ENCODE data around the gene IMMP2L.

IMMP2L gene

GRCh38 chr7:111226800-111227199 lies 335.5 kb downstream of the IMMP2L start:
- H3K9ac ChIP-seq (ENCODE audit: low read length) = no peak overlapping the region
- H3K4me3 ChIP-seq (ENCODE audit: low read length) = no peak overlapping the region
- peaks cover 2% of the 10 kb centered on the region for H3K4me1 ChIP-seq (ENCODE audit: control insufficient read depth, insufficient read depth, low read length)
- no peak overlapping the region for H3K27ac ChIP-seq (ENCODE audit: low read depth, low read length)
- no peaks in the 10 kb centered on the region for H3K27me3 ChIP-seq (ENCODE audit: control insufficient read depth, insufficient read depth, low read length)
- no peaks in the 10 kb centered on the region for H3K36me3 ChIP-seq (ENCODE audit: control insufficient read depth, insufficient read depth, low read length)

- no peak overlapping the region for H3K4me3 ChIP-seq (ENCODE audit: low read length)
- H3K9ac ChIP-seq (ENCODE audit: low read length) = no peak overlapping the region
- peaks cover 2% of the 10 kb centered on the region for H3K4me1 ChIP-seq (ENCODE audit: control insufficient read depth, insufficient read depth, low read length)
- no peaks in the 10 kb centered on the region for H3K27me3 ChIP-seq (ENCODE audit: control insufficient read depth, insufficient read depth, low read length)
- H3K36me3 ChIP-seq (ENCODE audit: control insufficient read depth, insufficient read depth, low read length) = no peaks in the 10 kb centered on the region
- H3K27ac ChIP-seq (ENCODE audit: low read depth, low read length) = no peak overlapping the region
These were observed 337.7 kb downstream of the IMMP2L start for GRCh38 chr7:111224354-111225231.

- H3K27me3 ChIP-seq (ENCODE audit: control insufficient read depth, insufficient read depth, low read length) = no peaks in the 10 kb centered on the region
- H3K4me1 ChIP-seq (ENCODE audit: control insufficient read depth, insufficient read depth, low read length) = peaks cover 2% of the 10 kb centered on the region
- no peak overlapping the region for H3K4me3 ChIP-seq (ENCODE audit: low read length)
- H3K9ac ChIP-seq (ENCODE audit: low read length) = no peak overlapping the region
- no peaks in the 10 kb centered on the region for H3K36me3 ChIP-seq (ENCODE audit: control insufficient read depth, insufficient read depth, low read length)
- H3K27ac ChIP-seq (ENCODE audit: low read depth, low read length) = no peak overlapping the region
These were observed 338.5 kb downstream of the IMMP2L start for GRCh38 chr7:111223802-111224253.

GRCh38 chr7:111215550-111215949 lies 346.7 kb downstream of the IMMP2L start:
- Histone ChIP-seq H3K9ac (ENCODE audit: low read length) (no peak overlapping the region), H3K27me3 (ENCODE audit: control insufficient read depth, insufficient read depth, low read length) (no peaks in the 10 kb centered on the region), H3K27ac (ENCODE audit: low read depth, low read length) (no peak overlapping the region)

GRCh38 chr7:111212857-111213523 lies 349.3 kb downstream of the IMMP2L start:
- H3K27me3 ChIP-seq (ENCODE audit: control insufficient read depth, insufficient read depth, low read length) = no peaks in the 10 kb centered on the region
- H3K4me1 ChIP-seq (ENCODE audit: control insufficient read depth, insufficient read depth, low read length) = no peaks in the 10 kb centered on the region
- H3K4me3 ChIP-seq (ENCODE audit: low read length) = no peak overlapping the region

More at GRCh38 chr7:111215550-111215949, 346.7 kb downstream of the IMMP2L start:
- Histone ChIP-seq H3K36me3 (ENCODE audit: control insufficient read depth, insufficient read depth, low read length) (no peaks in the 10 kb centered on the region), H3K4me1 (ENCODE audit: control insufficient read depth, insufficient read depth, low read length) (no peaks in the 10 kb centered on the region), H3K4me3 (ENCODE audit: low read length) (no peak overlapping the region)

GRCh38 chr7:111210996-111211395 lies 351.3 kb downstream of the IMMP2L start:
- H3K9ac ChIP-seq (ENCODE audit: low read length) = no peak overlapping the region
- H3K36me3 ChIP-seq (ENCODE audit: control insufficient read depth, insufficient read depth, low read length) = no peaks in the 10 kb centered on the region
- H3K27me3 ChIP-seq (ENCODE audit: control insufficient read depth, insufficient read depth, low read length) = no peaks in the 10 kb centered on the region
- H3K27ac ChIP-seq (ENCODE audit: low read depth, low read length) = no peak overlapping the region
- H3K4me3 ChIP-seq (ENCODE audit: low read length) = no peak overlapping the region
- H3K4me1 ChIP-seq (ENCODE audit: control insufficient read depth, insufficient read depth, low read length) = no peaks in the 10 kb centered on the region

More at GRCh38 chr7:111212857-111213523, 349.3 kb downstream of the IMMP2L start:
- H3K36me3 ChIP-seq (ENCODE audit: control insufficient read depth, insufficient read depth, low read length) = no peaks in the 10 kb centered on the region
- no peak overlapping the region for H3K27ac ChIP-seq (ENCODE audit: low read depth, low read length)
- H3K9ac ChIP-seq (ENCODE audit: low read length) = no peak overlapping the region

- no peak overlapping the region for H3K27ac ChIP-seq (ENCODE audit: low read depth, low read length)
- H3K36me3 ChIP-seq (ENCODE audit: control insufficient read depth, insufficient read depth, low read length) = no peaks in the 10 kb centered on the region
- H3K9ac ChIP-seq (ENCODE audit: low read length) = no peak overlapping the region
- no peaks in the 10 kb centered on the region for H3K4me1 ChIP-seq (ENCODE audit: control insufficient read depth, insufficient read depth, low read length)
- no peaks in the 10 kb centered on the region for H3K27me3 ChIP-seq (ENCODE audit: control insufficient read depth, insufficient read depth, low read length)
- no peak overlapping the region for H3K4me3 ChIP-seq (ENCODE audit: low read length)
These were observed 352.2 kb downstream of the IMMP2L start for GRCh38 chr7:111210043-111210442.

- Histone ChIP-seq H3K4me3 (ENCODE audit: low read length) (no peak overlapping the region), H3K4me1 (ENCODE audit: control insufficient read depth, insufficient read depth, low read length) (no peaks in the 10 kb centered on the region), H3K27me3 (ENCODE audit: control insufficient read depth, insufficient read depth, low read length) (no peaks in the 10 kb centered on the region), H3K27ac (ENCODE audit: low read depth, low read length) (no peak overlapping the region), H3K36me3 (ENCODE audit: control insufficient read depth, insufficient read depth, low read length) (no peaks in the 10 kb centered on the region), H3K9ac (ENCODE audit: low read length) (no peak overlapping the region)
These were observed 357.0 kb downstream of the IMMP2L start for GRCh38 chr7:111205251-111205650.

GRCh38 chr7:111202321-111202720 lies 360.0 kb downstream of the IMMP2L start:
- H3K36me3 ChIP-seq (ENCODE audit: control insufficient read depth, insufficient read depth, low read length) = no peaks in the 10 kb centered on the region
- no peaks in the 10 kb centered on the region for H3K4me1 ChIP-seq (ENCODE audit: control insufficient read depth, insufficient read depth, low read length)
- H3K27me3 ChIP-seq (ENCODE audit: control insufficient read depth, insufficient read depth, low read length) = no peaks in the 10 kb centered on the region
- H3K27ac ChIP-seq (ENCODE audit: low read depth, low read length) = no peak overlapping the region
- no peak overlapping the region for H3K4me3 ChIP-seq (ENCODE audit: low read length)
- no peak overlapping the region for H3K9ac ChIP-seq (ENCODE audit: low read length)

GRCh38 chr7:111199643-111200042 lies 362.6 kb downstream of the IMMP2L start:
- Histone ChIP-seq H3K36me3 (ENCODE audit: control insufficient read depth, insufficient read depth, low read length) (no peaks in the 10 kb centered on the region), H3K9ac (ENCODE audit: low read length) (no peak overlapping the region), H3K4me1 (ENCODE audit: control insufficient read depth, insufficient read depth, low read length) (no peaks in the 10 kb centered on the region), H3K27me3 (ENCODE audit: control insufficient read depth, insufficient read depth, low read length) (no peaks in the 10 kb centered on the region), H3K4me3 (ENCODE audit: low read length) (no peak overlapping the region), H3K27ac (ENCODE audit: low read depth, low read length) (no peak overlapping the region)

GRCh38 chr7:111198255-111198654 lies 364.0 kb downstream of the IMMP2L start:
- H3K4me3 ChIP-seq (ENCODE audit: low read length) = no peak overlapping the region
- no peaks in the 10 kb centered on the region for H3K27me3 ChIP-seq (ENCODE audit: control insufficient read depth, insufficient read depth, low read length)
- H3K36me3 ChIP-seq (ENCODE audit: control insufficient read depth, insufficient read depth, low read length) = no peaks in the 10 kb centered on the region
- H3K9ac ChIP-seq (ENCODE audit: low read length) = no peak overlapping the region
- H3K4me1 ChIP-seq (ENCODE audit: control insufficient read depth, insufficient read depth, low read length) = no peaks in the 10 kb centered on the region
- no peak overlapping the region for H3K27ac ChIP-seq (ENCODE audit: low read depth, low read length)

- Histone ChIP-seq H3K27me3 (ENCODE audit: control insufficient read depth, insufficient read depth, low read length) (no peaks in the 10 kb centered on the region), H3K27ac (ENCODE audit: low read depth, low read length) (no peak overlapping the region), H3K36me3 (ENCODE audit: control insufficient read depth, insufficient read depth, low read length) (no peaks in the 10 kb centered on the region), H3K9ac (ENCODE audit: low read length) (no peak overlapping the region), H3K4me1 (ENCODE audit: control insufficient read depth, insufficient read depth, low read length) (no peaks in the 10 kb centered on the region), H3K4me3 (ENCODE audit: low read length) (no peak overlapping the region)
These were observed 365.6 kb downstream of the IMMP2L start for GRCh38 chr7:111196655-111197054.

Measured in rectal smooth muscle tissue (tissue), 1 donor.